ENCODE results near the gene RNF150. TPM values are rescaled to one million over a fixed set of nuclear protein-coding genes. Genes with fewer than 3 reads are reported as not detected.

Gene RNF150
- total and polyA plus RNA-seq, 2 of the 4 experiments (the other 2 are of a cell fraction): 6.2 to 18.1 TPM

DNA sequence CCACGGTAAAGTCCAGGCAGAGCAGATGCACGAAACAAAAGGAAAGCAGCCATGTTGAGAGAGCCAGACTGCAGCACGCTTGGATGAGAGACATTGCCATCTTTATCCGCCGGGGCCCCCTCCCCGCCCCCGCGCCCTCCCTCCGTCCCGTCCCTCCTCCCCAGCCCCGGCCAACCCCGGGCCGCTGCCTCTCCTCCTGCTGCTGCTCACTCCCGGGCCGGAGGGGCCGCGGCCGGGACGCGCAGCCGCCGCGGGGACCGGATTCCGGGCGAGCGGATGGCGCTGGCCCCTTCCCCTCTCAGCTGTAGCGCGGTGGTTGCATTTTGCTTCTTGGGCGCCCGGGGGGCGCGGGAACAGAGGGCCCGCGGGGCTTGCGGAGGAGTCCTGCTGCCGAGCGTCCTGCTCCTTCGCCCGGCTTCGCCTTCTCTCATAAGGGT lies 542 bp downstream of the RNF150 start:
- H2AK5ac ChIP-seq (ENCODE audit: low read depth, low read length): no peak overlapping the region
- peak overlapping the region; percentile 68; the same call in 1 of the 2 replicates for H2BK120ac ChIP-seq (ENCODE audit: low read depth, low read length)
- intact Hi-C loops (cut with micrococcal nuclease) (loop anchor here (1.0 to 5.0 kb wide), 7 partner anchors 86 to 760 kb away; partner anchors contain the start of gene SCOC), in situ Hi-C loops (cut with MboI; ENCODE audit: low sequenced_read_pairs) (loop anchor here (5.0 to 25.0 kb wide), 2 partner anchors 270 to 770 kb away; partner anchors contain the start of gene SCOC), dilution Hi-C loops (cut with HindIII; ENCODE audit: low sequenced_read_pairs, unreplicated experiment) (loop anchor here (25.0 kb wide), 1 partner anchor 245 kb away; no protein-coding TSS in a partner anchor)
- ATAC-seq (ENCODE audit: low read depth): peak; percentile 79
- peak overlapping the region; percentile 58 for H3K4me2 ChIP-seq (ENCODE audit: low read depth, low read length)
- peak overlapping the region; percentile 95 for H2AFZ ChIP-seq (replicated peaks; ENCODE audit: low read length, poor library complexity)
- BruUV-seq (replicated peaks): no TSS peak
- CTCF ChIA-PET: interaction anchor here (0.6 to 4.0 kb wide), 19 partner anchors 10 to 609 kb away, joined by 3 to 33 read pairs (median 5); partner anchors contain the start of gene ELMOD2
- peaks cover 0 to 6% of the 10 kb centered on the region in 2 experiments for H3K79me1 ChIP-seq (ENCODE audit: low read depth in 1 of 2, low read length in 2 of 2)
- H2BK20ac ChIP-seq (ENCODE audit: low read depth, low read length): no peak overlapping the region
- no peaks in the 10 kb centered on the region for H3K9me1 ChIP-seq (ENCODE audit: insufficient read depth, low read length)
- no peaks in the 10 kb centered on the region for H3K36me3 ChIP-seq (ENCODE audit: control insufficient read depth, insufficient read depth, low read length)
- H3K14ac ChIP-seq (replicated peaks; ENCODE audit: low read depth, low read length): no peak overlapping the region
- no peak overlapping the region; a peak in 2 of 4 replicates for H4K8ac ChIP-seq (ENCODE audit: low read depth in 2 of 2, low read length in 2 of 2)
- 1% methylated on average over 27 of the region's 42 CpGs; no CpG with 5 or more reads in 1 of the 2 experiments for WGBS, 2 experiments (ENCODE audit: extremely low coverage in 2 of 2, insufficient read length in 1 of 2)
- no peaks in the 10 kb centered on the region; the same call in 1 of the 2 replicates for H4K20me1 ChIP-seq (ENCODE audit: insufficient read depth, low read length)
- peaks cover 2% of the 10 kb centered on the region for H3K4me1 ChIP-seq (ENCODE audit: control insufficient read depth, insufficient read depth, low read length)
- no peak overlapping the region for H4K5ac ChIP-seq (ENCODE audit: low read depth, low read length)
- H2BK15ac ChIP-seq (ENCODE audit: low read depth, low read length): no peak overlapping the region
- H3K27me3 ChIP-seq (ENCODE audit: control insufficient read depth, insufficient read depth, low read length): 0 out of 2 replicates have a peak, but pooled peaks cover 2% of the 10 kb centered on the region
- peak overlapping the region; percentile 40; the same call in 1 of the 2 replicates for H3K27ac ChIP-seq (ENCODE audit: insufficient read depth, low read length)
- peak overlapping the region; percentile 70; the same call in 1 of the 2 replicates for H4K91ac ChIP-seq (ENCODE audit: insufficient read depth, low read depth, low read length)
- H3K9ac ChIP-seq (ENCODE audit: low read depth, low read length): peak overlapping the region; percentile 68
- H3K23ac ChIP-seq (ENCODE audit: low read depth, low read length): peak overlapping the region; percentile 90; the same call in 1 of the 2 replicates
- TF ChIP-seq POLR2A (IDR thresholded peaks at IDR 0.05; ENCODE audit: low read depth, low read length) (0 out of 2 replicates have a peak, but pooled peaks have one; percentile 14), MAZ (IDR thresholded peaks at IDR 0.05; ENCODE audit: borderline replicate concordance, low read depth, low read length) (no peak), RAD21 (IDR thresholded peaks at IDR 0.05; ENCODE audit: low read length) (no peak)
- H3K9me3 ChIP-seq (ENCODE audit: control insufficient read depth, insufficient read depth, low read length): no peaks in the 10 kb centered on the region
- POLR2A ChIA-PET (ENCODE audit: unreplicated experiment): no interaction called here
- H2BK5ac ChIP-seq (ENCODE audit: low read depth, low read length, poor library complexity, severe bottlenecking): peak overlapping the region; percentile 2
- peak overlapping the region; percentile 97 for H3K4me3 ChIP-seq (ENCODE audit: insufficient read depth, low read depth, low read length)
- peak overlapping the region; percentile 61; the same call in 1 of the 2 replicates for H3K18ac ChIP-seq (ENCODE audit: low read depth, low read length)
- peak overlapping the region; percentile 57 for H2AK9ac ChIP-seq (replicated peaks; ENCODE audit: low read depth, low read length, poor library complexity)
- peak; percentile 29 for DNase-seq
- no peak overlapping the region; the same call in 1 of the 2 replicates for H3K56ac ChIP-seq (ENCODE audit: extremely low read depth, insufficient read depth, low read length)
- H3K4ac ChIP-seq (ENCODE audit: low read depth, low read length): peak overlapping the region; percentile 85
